ENCODE results near the gene ETS1.

ETS1 gene

GRCh38 chr11:128572965-128573364 is 14.4 kb downstream of the ETS1 start:
- in situ Hi-C loops (cut with MboI; ENCODE audit: low sequenced_read_pairs) = no loop called here

DNA sequence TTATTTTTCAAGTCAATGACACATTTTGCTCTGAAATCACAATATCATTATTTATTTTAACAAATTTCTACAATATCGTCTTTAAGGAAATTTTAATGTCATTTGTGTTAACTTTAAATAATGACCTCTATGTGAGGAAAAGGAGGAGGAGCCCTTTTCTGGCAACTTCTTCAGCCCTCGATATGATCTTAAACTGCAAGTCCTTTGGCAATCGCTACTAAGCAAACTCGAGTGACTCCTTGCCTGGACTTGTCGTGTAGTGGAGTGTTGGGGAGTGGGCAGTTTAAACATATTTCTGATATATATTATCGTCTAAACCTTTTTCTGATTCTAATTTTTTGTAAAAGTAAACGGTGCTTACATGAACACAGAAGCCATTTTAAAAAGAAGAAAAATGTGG is 16.7 kb downstream of the ETS1 start:
- in situ Hi-C loops (cut with MboI; ENCODE audit: low sequenced_read_pairs) = no loop called here

DNA sequence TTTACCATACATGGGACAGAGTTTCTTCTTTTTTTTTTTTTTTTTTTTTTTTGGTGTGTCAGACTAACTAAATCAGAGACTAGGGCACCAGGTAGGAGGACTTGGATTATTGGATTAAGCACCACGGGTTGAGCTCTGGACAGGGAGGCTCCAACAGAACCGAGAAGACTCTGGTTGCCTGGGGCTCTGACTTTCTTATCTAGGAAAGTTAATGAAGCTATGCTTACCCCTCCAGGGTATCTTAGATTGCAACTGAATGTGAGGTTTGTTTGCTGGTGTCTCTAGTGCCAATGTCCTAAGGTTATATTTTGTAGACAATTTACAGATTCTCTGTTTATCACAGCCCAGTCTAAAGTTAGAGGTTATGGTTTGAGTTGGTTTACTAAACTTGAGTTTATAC is 18.1 kb downstream of the ETS1 start:
- in situ Hi-C loops (cut with MboI; ENCODE audit: low sequenced_read_pairs) = no loop called here

DNA sequence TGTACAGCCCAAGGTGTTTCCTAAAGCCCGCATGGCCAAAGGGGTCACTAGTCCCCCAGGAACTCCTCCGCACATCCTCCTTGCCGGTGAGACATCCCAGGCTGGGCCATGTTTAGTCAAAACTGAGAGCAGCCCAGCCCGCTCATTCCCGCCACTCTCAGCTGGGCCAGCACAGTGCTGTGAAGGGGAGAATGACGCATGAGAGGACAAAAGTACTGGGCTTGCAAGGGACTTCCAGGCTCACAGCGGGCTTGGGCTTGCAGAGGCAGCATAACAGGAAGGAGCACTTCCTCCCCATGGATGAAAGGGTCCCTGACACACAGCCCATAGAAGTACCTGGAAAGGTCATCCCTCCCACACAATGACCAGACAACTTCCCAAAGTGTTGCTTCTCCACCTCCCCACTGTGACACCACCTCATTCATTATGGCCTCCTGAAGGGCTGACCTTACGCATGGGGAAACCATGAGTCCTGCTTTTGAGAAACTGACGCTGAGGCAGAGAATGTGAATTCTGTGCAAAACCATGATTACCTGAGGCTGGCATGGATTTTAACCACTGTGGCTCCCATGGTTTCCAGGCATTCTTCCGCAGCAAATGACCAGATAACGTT is 19.1 kb downstream of the ETS1 start:
- in situ Hi-C loops (cut with MboI; ENCODE audit: low sequenced_read_pairs) = no loop called here

- in situ Hi-C loops (cut with MboI; ENCODE audit: low sequenced_read_pairs) = no loop called here
Measured at GRCh38 chr11:128567130-128567529, 20.2 kb downstream of the ETS1 start.

DNA sequence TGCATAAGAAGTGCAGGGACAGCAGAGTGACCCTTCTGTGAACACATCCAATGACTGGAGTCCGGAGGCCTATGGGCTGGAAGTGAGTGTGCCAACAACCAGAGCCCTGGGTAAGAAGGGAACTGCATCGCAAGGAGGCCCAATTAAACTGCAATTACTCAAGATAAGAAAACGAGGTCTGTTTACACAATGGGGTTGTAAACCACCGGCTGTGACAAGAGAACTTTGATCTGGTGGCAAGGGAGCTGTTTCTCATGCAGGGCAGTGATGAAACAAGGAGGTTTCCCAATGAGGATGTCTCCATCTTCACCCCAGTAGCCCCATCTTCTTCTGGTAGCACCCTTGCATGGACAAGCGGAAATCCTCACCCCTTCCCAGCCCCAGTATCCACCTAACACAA is 21.5 kb downstream of the ETS1 start:
- in situ Hi-C loops (cut with MboI; ENCODE audit: low sequenced_read_pairs) = no loop called here

DNA sequence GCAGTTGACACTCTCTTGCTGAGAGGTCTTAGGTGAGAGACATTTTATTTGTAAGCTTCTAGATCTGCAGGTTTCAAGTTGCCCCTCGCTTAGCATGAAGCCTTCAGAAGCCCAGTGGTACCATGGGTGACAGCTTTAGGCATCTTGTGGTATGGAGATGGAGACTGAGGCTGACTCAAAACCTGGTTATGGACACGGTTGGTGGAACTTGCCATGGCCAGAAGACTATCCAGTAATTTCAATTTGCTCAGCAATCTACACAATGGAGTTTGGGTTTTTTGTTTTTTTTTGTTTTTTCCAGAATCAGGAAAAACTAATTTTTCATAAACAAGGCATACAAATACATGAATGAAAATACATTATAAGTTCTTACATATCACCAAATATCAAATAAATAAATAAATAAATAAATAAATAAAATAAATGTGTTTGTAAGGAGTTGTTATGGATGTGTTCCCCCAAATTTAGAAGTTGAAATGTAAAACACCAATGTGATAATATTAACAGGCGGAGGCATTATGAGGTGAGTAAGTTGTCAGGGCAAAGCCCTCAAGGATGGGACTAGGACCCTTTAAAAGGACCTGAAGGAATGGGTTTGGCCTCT is 22.6 kb downstream of the ETS1 start:
- in situ Hi-C loops (cut with MboI; ENCODE audit: low sequenced_read_pairs) = no loop called here

DNA sequence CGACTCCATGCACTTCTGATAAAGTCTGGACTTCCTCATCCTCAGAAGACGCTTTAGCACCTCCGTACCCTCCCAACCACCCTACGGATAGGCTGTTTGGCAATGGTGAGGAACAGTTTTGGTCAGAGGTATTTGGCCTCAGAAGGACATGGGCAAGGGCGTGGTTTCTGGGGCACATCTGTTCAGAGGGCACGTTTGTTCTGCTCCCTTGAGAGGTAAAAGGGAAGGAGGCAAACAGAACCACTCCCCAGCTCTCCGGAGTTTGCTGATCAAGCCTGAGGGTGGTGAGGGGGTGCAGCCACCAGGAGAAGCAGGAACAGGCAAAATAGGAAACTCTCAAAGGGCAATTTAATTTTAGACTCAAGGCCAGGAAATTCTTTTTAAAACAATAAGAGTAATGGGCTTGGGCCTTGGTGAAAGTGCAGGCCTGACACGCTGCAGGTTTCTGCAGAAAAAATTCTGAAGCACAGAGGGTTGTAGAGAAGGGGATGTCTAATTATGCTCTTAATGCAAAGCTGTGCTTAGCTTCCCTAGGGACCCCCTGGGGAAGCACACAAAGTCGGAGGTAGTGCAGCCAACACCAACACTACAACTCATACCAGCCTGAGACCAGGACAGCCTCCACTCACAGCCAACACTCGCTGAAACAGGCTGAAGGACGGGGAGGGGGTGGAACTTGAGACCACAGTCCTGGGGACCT is 23.3 kb downstream of the ETS1 start:
- in situ Hi-C loops (cut with MboI; ENCODE audit: low sequenced_read_pairs) = no loop called here

DNA sequence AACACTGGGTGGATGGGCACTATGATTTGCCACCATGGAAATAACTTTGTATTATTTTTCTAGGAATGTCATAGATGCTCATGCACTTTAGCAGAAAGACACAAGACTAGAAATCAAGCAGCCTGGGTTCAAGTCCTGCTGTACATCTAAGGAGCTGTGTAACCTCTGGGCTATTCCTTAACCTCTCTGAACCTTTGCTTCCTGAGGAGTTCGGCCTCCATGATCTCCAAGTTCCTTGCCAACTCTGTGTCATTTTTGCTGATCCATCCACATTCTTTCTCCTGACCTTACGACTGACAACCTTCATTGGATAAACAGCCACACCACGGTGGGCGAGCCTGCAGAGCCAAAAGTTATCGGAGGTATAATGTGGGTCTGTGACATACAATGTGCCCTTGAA is 24.1 kb downstream of the ETS1 start:
- in situ Hi-C loops (cut with MboI; ENCODE audit: low sequenced_read_pairs) = no loop called here

DNA sequence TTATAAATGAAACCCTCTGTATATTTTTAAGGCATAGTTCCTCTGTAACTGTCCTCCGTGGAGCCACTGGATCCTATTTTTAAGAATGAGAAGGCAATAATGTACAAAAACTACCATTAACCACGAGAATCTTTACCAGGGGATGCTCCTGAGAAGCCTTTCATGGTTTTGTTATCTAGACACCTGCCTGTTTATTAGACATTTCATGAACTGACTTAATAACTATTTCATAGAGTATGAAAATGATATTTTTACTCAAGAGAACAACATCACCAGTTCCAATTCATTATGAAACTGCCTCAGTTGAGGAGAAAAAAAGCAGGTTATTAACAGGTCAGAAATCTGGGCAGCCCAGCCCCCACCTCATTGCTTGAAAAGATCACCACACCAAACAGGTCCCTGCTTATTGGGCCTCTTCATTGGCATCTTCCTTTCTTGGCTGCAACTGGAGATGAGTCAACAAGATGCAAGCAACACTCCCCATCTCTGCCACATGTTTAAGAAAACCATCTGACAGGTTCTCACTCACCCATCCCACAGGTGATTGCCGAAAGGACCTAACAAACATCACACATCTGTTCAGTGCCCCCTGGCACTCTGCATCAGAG is 27.8 kb downstream of the ETS1 start:
- in situ Hi-C loops (cut with MboI; ENCODE audit: low sequenced_read_pairs) = no loop called here

- in situ Hi-C loops (cut with MboI; ENCODE audit: low sequenced_read_pairs) = no loop called here
Measured at GRCh38 chr11:128555606-128556005, 31.8 kb downstream of the ETS1 start.

GRCh38 chr11:128553662-128554362 is 33.5 kb downstream of the ETS1 start:
- in situ Hi-C loops (cut with MboI; ENCODE audit: low sequenced_read_pairs) = no loop called here

DNA sequence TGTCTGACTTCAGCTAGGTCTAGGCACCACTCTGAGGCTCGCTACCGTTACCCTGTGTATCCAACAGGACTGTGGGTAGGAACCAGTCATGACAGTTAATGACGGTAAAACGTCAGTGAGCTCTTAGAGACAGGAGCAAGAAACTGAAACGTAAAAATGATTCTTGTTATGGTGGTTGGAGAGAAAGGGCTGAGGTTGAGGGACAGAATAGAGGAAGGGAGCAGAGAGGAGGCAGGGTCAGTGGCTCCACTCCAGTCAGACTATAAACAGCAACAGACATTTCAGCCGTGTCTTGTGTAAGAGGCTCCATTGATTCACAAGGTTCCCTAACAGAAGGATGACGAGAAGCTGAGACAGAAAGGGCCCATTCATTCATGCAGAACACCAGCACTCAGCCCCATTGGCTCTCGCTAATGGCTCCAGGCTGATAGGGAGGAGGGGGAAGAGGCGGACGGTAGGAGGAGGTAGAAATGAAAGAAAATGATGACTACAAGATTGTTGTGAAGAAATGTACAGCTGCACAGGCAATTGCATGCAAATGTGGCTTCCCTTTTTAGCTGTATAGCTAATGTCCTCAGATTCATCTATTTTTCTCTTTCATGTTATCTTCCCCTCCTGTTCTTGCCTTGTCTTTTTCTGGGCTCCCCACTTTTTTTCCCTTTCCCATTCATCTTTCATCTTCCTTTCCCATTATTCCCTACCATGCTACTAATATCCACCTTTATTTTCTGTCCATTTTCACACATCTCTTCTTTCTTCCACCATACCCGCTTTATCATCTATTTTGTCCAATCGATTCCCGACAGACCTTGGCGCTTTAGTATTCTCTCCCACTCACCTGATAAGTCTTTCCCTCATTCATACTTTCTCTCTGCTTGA is 34.3 kb downstream of the ETS1 start:
- in situ Hi-C loops (cut with MboI; ENCODE audit: low sequenced_read_pairs) = no loop called here

- in situ Hi-C loops (cut with MboI; ENCODE audit: low sequenced_read_pairs) = no loop called here
Measured at GRCh38 chr11:128551611-128552335, 35.6 kb downstream of the ETS1 start.

- in situ Hi-C loops (cut with MboI; ENCODE audit: low sequenced_read_pairs) = no loop called here
Measured at GRCh38 chr11:128551058-128551457, 36.3 kb downstream of the ETS1 start.

- in situ Hi-C loops (cut with MboI; ENCODE audit: low sequenced_read_pairs) = no loop called here
Measured at GRCh38 chr11:128550261-128550821, 37.0 kb downstream of the ETS1 start.

GRCh38 chr11:128549256-128549944 is 38.0 kb downstream of the ETS1 start:
- in situ Hi-C loops (cut with MboI; ENCODE audit: low sequenced_read_pairs) = no loop called here

DNA sequence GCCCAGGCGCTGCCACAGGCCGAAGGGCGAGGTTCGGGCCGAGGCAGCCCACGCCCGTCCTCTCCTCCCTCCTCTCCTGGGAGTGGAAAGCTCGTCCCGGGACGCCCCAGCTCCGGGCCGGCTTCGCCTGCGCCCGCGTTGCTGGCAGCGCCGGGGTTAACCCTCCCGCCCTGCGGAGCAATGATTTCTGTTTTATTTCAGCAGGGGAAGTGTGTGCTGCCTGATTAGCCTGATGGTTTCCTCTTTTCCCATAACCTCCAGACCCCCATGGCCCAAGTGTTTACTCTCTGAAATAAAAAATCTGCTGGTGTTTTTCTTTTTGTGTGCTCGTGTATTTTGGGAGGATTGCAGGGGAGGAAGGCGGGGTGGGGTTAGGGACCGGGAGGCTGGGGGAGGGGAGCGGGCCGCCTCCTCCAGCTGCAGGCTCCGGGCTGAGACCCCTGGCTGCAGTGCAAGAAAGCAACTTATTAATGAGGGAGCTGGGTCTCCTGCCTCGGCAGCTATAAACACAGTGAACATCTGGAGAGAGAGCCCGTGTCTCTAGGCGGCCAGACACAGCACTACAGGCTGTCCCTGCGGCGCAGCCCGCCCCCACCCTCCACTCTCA is 38.6 kb downstream of the ETS1 start:
- in situ Hi-C loops (cut with MboI; ENCODE audit: low sequenced_read_pairs) = no loop called here

All from hTERT RPE-1 (cell line).